ENCODE measurements around the gene VSIR.
A peak's percentile ranks its signal among the peaks of the same experiment; 100 is the strongest.

VSIR gene

DNA sequence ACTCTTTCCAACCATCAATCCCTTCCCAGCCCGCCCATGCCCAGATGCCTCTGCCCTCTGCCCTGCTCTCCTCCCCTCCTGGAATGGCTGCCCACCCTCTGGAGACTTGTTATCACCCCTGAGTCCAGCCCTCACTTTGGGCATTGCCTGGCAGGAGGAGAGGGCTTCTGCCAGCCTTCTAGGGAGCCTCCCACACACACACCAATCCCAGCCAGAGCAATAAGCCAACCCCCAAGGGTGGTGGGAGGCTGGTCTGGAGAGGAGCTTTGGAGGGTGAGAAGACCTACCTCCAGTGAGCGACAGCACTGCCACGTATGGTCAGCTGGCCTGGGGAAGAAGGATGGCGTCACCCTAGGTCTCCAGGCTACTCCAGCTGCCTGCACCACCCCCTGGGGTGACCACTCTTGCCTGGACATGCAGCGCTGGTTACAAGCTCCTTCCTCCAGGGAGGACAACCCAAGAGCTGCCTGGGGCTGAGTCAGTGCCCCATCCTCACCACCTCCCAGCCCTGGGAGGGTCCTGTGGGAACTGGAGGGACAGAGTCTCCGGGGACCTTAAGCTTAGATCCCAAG is 62.2 kb downstream of the VSIR start:
- DNase-seq, result no peak

DNA sequence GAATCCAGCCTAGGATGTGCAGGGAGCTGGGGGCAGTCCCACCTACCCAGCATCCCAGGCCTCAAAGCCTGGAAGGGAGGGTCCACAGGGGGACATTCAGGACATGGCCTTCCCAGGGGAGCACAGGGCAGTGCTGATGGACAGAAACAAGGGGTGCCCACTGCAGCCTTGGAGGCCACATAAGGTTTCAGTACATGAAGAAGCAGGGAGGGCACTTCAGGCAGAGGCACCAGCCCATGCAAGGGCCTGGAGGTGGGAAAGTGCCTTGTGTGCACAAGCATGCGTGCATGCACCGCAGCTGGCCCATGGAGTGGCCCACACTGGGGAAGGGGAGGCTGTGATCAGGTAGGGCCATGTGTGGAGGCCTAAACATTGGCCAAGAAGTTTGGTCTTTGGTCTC is 62.8 kb downstream of the VSIR start:
- DNase-seq, result no peak

DNA sequence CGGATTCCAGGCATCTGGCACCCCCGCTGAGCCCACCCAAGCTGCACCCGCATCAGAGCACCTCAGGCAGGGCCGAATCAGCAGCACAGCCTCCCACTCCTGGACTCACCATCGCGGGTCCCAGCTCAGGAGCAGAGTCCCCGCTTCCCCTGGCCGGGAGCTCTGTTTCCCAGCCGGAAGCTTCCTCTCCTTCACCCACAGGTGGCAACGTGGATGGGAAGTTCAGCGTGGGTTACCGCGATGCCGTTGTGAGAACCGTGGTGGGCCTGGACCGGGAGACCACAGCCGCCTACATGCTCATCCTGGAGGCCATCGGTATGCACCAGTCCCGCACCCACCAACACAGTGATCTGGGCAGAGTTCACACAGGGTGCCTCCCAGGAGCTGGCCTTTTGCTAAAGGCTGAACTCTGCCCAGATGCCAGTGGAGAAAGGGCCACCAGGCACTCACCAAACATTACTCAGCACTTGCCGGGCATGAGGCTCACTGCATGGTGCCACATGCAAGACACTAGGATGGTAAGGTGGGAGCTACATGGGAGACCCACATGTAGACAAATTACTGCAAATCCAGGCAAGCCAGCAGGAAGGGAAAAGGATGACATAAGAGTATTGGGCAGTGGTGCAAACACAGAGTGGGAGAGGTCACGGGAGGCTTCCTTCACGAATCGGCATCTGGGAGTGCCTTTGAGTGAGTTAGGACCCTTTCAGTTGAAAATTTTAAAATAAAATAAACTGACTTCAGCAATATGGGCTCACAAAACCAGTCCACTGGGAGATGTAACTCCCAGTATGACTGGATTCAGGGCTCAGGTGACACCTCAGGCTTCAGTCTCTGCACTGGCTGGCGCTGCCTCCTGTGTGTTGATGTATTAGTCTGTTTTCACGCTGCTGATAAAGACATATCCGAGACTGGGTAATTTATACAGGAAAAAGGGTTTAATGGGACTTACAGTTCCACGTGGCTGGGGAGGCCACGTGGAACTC is 64.1 kb downstream of the VSIR start:
- no peak for DNase-seq

DNA sequence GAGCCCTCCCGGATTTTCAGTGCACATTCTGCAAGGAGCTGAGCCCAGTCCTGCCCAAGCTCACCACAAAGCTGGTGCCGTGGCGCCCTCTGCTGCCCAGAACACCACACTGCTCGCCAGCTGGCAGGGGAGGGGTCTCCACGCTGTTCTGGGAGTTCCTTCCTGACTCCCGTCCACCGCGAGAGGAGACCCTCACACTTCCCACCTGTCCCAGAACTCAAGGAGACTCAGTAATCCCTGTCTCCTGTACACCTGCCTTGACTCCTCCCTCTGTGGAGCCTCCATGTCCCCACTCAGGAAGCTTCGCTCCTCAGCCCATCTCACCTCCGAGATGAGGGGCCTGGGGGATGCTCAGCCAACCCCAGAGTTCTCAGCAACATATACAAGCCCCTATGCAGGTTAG is 65.0 kb downstream of the VSIR start:
- peak; percentile 79 for DNase-seq

DNA sequence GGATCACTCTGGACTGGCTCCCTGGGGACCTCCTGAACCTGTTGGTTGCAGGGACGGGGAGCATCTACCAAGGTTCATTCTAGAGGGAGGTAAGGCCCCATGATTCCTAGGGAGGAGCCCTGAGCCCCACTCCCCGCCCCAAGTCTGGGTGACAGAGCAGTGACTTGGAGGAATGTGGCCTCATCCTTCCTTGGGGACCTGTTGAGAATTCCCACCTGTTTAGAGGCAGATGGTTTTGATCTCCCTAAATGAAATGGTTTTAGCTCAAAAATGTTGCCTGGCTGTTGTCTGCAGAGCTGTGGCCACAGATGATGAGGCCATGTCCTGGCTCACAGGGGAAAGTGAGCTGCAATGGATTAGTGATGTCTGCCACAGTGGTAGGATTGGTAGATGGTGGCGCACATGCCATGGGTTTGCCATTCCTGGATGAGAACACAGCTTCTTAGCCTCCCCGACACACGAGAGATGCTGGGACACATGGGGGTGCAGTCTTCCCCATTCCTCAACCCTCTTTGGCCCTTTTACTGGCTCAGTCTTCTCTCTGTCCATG is 66.0 kb downstream of the VSIR start:
- DNase-seq, result no peak

DNA sequence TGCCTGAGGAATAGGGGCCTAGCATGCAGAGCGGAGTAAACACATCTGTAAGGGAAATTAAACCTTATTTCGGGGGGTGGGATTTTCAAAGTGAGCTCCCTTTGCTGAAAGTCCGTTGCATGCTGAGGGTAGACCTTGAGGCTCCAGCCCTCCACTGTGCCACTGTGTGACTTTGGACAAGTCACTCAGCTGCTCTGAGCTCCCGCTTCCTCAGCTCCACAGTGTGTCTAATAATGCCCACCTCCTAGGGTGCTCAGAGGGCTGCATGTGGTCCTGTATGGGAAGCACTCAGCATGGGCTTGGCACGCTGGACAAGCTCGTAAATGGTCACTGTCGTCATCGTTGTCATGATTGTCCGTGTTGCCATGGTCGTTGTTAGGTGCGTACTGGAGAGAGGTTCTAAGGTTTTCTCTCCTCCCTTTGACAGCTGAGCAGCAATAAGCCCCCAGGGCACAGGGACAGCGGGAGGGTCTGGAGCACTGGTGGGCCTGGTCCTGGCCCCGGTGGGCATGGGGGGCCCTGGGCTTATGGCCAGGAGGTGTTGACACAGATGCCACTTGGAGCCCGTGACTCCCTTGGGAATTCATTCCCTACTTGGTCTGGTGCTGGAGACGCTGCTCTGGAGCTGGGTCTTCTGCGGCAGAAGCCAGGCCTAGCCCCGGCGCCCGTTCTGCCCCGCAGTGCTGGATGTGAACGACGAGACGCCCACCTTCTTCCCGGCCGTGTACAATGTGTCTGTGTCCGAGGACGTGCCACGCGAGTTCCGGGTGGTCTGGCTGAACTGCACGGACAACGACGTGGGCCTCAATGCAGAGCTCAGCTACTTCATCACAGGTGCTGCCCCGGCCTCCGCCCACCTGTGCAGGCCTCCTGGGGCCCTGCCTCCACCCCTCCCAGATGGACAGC is 66.9 kb downstream of the VSIR start:
- DNase-seq, result no peak

DNA sequence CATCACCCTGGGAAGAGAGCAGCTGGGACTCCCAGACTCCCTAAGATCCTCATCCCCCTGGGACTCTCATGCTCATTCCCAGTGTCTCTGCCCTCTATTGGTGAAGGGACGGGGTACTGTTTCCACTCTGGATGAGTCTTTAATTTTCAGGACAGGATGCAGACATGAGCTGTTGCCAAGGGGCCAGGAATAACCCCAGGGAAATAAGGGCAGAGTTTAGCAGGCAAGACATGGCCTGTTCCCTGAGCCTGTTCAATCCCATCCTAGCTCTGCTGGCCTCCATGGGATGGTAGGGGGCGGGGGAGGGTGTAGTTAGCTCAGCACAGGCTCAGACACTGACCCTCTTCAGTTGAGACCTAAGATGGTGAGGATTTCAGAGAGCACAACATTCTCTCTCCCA is 67.7 kb downstream of the VSIR start:
- no peak for DNase-seq

DNA sequence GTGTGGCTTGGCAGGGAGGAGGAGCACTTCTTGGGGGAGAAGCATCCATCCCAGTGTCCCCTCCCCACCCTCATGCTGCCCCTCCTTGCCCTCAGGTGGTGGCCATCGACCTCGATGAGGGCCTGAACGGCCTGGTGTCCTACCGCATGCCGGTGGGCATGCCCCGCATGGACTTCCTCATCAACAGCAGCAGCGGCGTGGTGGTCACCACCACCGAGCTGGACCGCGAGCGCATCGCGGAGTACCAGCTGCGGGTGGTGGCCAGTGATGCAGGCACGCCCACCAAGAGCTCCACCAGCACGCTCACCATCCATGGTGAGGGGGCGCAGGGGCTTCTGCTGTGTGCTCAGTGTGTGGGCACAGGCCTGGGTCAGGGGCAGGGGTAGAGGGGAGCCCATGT is 68.5 kb downstream of the VSIR start:
- DNase-seq, result no peak

DNA sequence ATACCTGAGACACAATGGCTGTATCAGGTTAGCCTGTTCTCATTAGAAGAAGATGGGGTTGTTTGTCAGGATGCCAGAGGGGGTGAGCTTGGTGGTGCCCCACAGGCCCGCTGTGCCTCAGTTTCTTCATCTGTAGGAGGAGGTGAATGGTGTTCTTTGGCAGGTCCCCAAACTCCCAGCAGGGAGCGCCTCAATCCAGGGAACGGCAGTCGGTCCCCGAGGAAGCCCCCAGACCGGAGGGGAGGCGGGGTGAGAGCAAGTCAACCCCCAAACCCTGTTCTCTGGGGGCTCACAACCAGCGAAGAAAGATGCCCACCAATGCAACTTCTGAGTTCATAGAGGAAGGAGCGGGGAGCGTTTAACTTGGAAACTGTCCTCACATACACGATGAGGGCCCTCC is 69.7 kb downstream of the VSIR start:
- no peak for DNase-seq

DNA sequence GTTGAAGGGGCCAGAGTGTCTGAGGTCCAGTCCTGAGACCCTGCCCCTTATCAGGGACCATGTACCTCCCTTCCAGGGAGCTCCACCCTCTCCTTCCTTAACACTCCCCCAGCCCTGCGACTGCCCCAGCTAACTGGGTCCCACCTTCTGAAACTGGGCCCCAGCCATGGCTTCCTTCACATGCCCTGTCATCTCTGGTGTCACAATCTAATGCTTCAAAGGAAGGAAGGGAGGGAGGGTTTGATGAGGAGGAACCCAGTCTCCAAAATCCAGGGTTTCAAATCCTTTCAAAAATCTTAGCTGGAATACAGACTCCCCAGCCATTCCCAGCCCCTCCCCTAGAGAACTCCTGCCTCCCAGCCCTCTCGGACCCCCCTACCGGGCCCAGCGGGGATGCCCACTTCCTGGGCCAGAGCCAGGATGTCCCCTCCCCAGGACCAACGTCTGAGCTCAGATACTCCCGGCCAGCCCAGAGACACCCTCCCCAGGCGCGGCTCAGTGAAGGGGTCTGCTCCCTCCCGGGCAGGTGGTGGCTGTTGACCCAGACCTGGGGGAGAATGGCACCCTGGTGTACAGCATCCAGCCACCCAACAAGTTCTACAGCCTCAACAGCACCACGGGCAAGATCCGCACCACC is 71.7 kb downstream of the VSIR start:
- DNase-seq, result no peak

DNA sequence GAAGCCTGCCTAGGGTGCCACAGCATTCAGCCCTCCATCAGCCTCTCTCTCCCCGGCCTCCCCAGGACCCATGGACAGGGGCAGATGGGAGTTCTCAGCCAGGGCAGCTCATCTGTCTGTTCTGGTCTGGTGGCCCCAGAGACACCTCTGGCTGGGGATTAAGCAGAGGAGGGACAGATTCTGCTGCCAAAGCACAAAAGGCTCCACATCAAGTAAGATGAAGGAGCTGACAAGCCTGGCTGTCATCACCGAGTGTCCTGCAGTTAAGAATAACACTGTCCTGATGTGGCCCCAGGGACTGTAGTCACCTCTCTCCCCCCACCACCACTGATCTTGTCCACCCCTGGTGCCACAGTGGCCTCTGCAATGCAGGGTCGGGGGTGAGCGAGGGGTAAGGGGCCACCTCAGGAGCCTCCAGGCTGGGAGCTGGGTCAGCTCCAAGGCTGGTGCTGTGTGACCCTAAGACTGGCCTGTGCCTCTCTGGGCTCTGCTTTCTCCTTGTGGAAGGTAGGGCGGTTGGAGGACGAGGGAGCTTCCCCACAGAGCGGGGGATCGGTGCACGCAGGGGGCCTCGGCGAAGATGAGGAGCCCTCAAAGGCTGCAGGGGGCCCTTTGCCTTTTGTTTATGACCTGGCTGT is 72.5 kb downstream of the VSIR start:
- no peak for DNase-seq

DNA sequence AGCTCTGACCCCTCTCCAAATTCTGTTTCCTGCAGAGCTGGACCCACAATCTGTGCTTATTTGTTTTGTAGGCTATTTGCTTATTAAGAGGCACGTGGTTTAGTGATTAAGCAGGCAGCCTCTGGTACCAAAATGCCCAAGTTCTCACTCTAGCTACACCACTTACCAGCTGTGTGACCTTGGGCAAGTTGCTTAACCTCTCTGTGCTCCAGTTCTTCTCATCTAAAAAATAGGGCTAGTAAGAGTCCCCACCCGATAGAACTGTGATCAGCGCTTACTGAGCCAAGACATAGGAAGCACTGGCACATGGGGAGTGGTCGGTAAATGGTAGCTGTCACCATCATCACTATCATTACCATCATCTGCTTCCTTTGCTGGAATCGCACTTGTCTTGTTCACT is 74.6 kb downstream of the VSIR start:
- DNase-seq, result no peak

DNA sequence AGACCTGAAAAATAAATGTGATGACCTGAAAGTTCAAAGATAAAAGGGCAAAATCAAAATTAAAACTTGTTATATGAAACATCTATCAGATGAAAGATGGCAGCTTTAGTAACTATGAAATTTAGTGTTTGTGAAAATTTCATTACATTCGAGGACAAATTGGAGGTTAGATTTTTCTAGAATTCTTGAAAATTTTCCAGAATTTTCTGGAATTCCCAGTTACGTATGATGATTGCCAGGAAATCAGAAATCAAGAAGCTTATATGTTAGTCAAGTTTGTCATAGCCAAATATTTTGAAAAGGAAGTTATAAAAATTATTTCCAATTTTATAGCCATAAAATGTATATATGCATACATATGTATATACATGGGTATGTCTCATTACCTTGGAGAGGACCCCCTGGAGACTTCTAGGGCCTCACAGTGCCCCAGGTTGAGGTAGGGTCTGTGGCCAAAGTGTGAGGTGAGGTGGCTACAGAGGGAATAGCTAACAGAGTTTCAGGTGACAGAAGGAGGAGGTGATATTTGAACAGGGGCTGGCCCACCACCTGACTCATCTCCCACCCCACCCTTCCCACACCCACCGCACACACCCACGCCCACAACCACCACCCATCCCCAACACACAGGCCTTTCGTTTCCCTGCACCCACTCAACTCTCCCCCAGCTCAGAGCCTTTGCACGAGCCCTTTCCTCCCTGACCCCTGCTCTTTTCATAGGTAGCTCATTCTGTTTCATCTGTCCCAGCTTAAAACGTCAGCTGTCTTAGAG is 75.2 kb downstream of the VSIR start:
- peak; percentile 43 for DNase-seq

Measured in activated CD4-positive, alpha-beta T cell treated with anti-CD3 and anti-CD28 coated beads for 48 hours (primary cell).